Fibroblast of the aortic adventitia (primary cell): ENCODE results near the gene ATRNL1. TPM values are rescaled to one million over a fixed set of nuclear protein-coding genes. Genes with fewer than 3 reads are reported as not detected.
"Not testable (repeated sequence)": the region's sequence is repeated elsewhere in the genome, so short reads cannot be mapped to it uniquely, and the experiment has no call there.

Source experiments
- DNase-seq: peaks from one replicate; pipeline ENCODE4 v3.0.0-alpha.2; 2010; ENCODE audit warnings: low read depth
- H3K4me3 ChIP-seq: 2 replicates; pipeline ENCODE4 v1.5.1; 2011; ENCODE audit warnings: low read depth, mild to moderate bottlenecking, control low read depth, low read length, moderate library complexity
- CTCF ChIP-seq: IDR thresholded peaks from 2 replicates; pipeline ENCODE4 v1.5.1; 2011; ENCODE audit warnings: mild to moderate bottlenecking, low read length, control low read depth, inconsistent platforms; ENCODE audit not compliant: insufficient read depth
- total RNA-seq: library from RNA; depleted of rRNA; stranded (reverse); fragments of >200 nt; gene quantifications from 2 replicates; pipeline ENCODE4 v1.2.3, GENCODE V29; 2012; ENCODE audit warnings: low replicate concordance

The ATRNL1 gene
- total RNA-seq, 1 donor = 1.9 TPM

GRCh38 chr10:115491526-115492140 lies 398.5 kb downstream of the ATRNL1 start:
- TF ChIP-seq CTCF = no peak
- H3K4me3 ChIP-seq = no peak overlapping the region
- DNase-seq = no peak

DNA sequence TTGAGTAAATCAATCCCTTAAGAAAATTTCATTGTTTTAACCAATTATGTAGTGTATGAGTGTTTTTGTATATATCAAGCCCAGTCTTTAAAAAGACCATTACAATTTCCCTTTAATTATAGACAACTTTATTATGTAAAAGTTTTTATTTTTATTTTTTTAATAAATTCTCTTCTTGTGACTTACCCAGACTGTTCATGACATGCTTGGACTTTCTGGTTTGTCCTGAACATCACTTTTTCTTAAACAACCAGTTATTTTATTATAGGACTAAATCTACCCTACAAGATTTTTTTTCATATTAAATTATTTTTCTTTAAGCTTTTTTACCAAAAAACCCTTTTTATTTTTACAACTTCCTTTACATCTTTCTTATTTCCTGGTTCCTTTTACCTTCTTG lies 410.4 kb downstream of the ATRNL1 start:
- TF ChIP-seq CTCF = no peak
- no peak for DNase-seq
- no peak overlapping the region for H3K4me3 ChIP-seq

GRCh38 chr10:115514895-115515294 lies 421.7 kb downstream of the ATRNL1 start:
- H3K4me3 ChIP-seq = no peak overlapping the region
- TF ChIP-seq CTCF = no peak
- no peak for DNase-seq

DNA sequence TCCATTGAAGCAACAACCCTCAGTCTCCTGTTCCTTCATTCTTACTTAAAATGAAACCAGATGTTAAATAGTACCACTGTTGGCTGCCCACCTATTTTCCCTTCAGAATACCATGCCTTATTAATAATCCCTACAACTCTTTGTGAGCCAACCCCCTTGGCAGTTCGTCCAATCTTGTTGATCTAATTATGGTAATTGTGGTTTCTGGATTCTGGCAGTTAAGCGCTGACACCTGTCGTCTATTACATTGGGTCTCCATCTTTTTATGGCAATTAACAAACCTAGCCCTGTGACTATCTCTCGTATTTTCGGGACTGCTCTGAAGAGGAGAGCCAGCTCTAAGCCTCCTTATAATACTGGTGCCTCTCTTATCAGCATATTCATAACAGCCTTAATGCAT lies 432.0 kb downstream of the ATRNL1 start:
- no peak overlapping the region for H3K4me3 ChIP-seq
- TF ChIP-seq CTCF = no peak
- no peak for DNase-seq

DNA sequence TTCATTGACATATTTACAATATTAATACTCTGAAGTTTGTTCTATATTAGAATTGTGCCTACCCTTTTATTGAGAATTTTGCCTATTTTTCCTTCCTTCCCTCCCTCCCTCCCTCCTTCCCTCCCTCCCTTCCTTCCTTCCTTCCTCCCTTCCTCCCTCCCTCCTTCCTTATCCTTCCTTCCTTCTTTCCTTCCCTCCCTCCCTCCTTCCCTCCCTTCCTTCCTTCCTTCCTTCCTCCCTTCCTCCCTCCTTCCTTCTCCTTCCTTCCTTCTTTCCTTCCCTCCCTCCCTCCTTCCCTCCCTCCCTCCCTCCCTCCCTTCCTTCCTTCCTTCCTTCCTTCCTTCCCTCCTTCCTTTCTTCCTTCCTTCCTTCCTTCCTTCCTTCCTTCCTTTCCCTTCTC lies 434.5 kb downstream of the ATRNL1 start:
- not testable (repeated sequence) for H3K4me3 ChIP-seq, DNase-seq

- not testable (repeated sequence) for H3K4me3 ChIP-seq, DNase-seq
Observed at GRCh38 chr10:115536401-115536800, 443.2 kb downstream of the ATRNL1 start.

GRCh38 chr10:115539142-115539762 lies 446.1 kb downstream of the ATRNL1 start:
- TF ChIP-seq CTCF = no peak
- no peak for DNase-seq

GRCh38 chr10:115555887-115556402 lies 462.8 kb downstream of the ATRNL1 start:
- TF ChIP-seq CTCF = no peak
- no peak overlapping the region for H3K4me3 ChIP-seq
- no peak for DNase-seq

More at GRCh38 chr10:115539142-115539762, 446.1 kb downstream of the ATRNL1 start:
- no peak overlapping the region for H3K4me3 ChIP-seq
